ENCODE measurements around the gene DCLK1. TPM values are rescaled to one million over a fixed set of nuclear protein-coding genes. Genes with fewer than 3 reads are reported as not detected.

DCLK1 gene
- total RNA-seq, 1 donor from 2014 or later: 36.1 TPM

DNA sequence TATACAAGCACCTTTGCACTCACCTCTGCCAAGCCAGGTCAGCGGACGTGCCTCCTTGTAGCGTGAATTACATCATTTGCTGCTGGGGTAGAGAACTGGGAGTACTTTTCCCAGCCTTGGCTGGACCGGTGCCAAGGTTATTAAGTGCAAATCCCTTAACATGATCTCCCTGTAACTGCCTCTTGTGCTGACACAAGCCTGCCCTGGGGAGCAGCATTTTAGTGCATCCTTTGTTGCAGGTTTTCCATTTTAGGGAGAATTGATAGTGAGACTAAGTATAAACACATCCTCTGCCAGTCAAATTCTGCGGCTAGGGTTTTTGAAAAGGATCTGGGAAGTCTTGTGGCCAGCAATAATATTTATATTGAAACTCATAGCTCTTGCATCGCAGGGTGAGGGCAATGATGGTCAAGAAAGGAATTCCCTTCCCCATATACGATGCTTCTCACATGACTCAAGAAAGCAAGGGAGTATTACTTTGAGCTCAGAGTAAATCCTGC is 32.7 kb upstream of the DCLK1 start:
- no peak overlapping the region for H3K27ac ChIP-seq
- no peak for TF ChIP-seq POLR2A (IDR thresholded peaks at IDR 0.05)
- TF ChIP-seq, protein P1, sequence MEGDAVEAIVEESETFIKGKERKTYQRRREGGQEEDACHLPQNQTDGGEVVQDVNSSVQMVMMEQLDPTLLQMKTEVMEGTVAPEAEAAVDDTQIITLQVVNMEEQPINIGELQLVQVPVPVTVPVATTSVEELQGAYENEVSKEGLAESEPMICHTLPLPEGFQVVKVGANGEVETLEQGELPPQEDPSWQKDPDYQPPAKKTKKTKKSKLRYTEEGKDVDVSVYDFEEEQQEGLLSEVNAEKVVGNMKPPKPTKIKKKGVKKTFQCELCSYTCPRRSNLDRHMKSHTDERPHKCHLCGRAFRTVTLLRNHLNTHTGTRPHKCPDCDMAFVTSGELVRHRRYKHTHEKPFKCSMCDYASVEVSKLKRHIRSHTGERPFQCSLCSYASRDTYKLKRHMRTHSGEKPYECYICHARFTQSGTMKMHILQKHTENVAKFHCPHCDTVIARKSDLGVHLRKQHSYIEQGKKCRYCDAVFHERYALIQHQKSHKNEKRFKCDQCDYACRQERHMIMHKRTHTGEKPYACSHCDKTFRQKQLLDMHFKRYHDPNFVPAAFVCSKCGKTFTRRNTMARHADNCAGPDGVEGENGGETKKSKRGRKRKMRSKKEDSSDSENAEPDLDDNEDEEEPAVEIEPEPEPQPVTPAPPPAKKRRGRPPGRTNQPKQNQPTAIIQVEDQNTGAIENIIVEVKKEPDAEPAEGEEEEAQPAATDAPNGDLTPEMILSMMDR (IDR thresholded peaks at IDR 0.05): no peak
- TF ChIP-seq POLR2AphosphoS5 (IDR thresholded peaks at IDR 0.05; ENCODE audit: insufficient read depth in 1 of 2, low read depth in 1 of 2): no peak

GRCh38 chr13:36163286-36163685 is 32.1 kb upstream of the DCLK1 start:
- Histone ChIP-seq H3K36me3 (no peaks in the 10 kb centered on the region), H3K4me1 (no peaks in the 10 kb centered on the region), H3K27ac (no peak overlapping the region), H3K27me3 (no peaks in the 10 kb centered on the region), H3K9me3 (no peaks in the 10 kb centered on the region), H3K4me3 (no peak overlapping the region)
- DNase-seq (ENCODE audit: extremely low spot score in 2 of 2): no peak
- TF ChIP-seq, protein P1 (IDR thresholded peaks at IDR 0.05): no peak
- TF ChIP-seq POLR2AphosphoS5 (IDR thresholded peaks at IDR 0.05; ENCODE audit: insufficient read depth in 1 of 2, low read depth in 1 of 2) (no peak), POLR2A (IDR thresholded peaks at IDR 0.05) (no peak)
- intact Hi-C loops (cut with DNase I): no loop called here

More for the DNA sequence above, 32.7 kb upstream of the DCLK1 start:
- H3K4me1 ChIP-seq: no peaks in the 10 kb centered on the region
- H3K9me3 ChIP-seq: no peaks in the 10 kb centered on the region
- no peaks in the 10 kb centered on the region for H3K27me3 ChIP-seq
- no peaks in the 10 kb centered on the region for H3K36me3 ChIP-seq
- DNase-seq (ENCODE audit: extremely low spot score in 2 of 2): no peak
- intact Hi-C loops (cut with DNase I): no loop called here
- H3K4me3 ChIP-seq: no peak overlapping the region

- no peak for DNase-seq (ENCODE audit: extremely low spot score in 2 of 2)
- Histone ChIP-seq H3K4me3 (no peak overlapping the region), H3K36me3 (no peaks in the 10 kb centered on the region), H3K9me3 (no peaks in the 10 kb centered on the region), H3K4me1 (no peaks in the 10 kb centered on the region), H3K27me3 (no peaks in the 10 kb centered on the region), H3K27ac (no peak overlapping the region)
- intact Hi-C loops (cut with DNase I): no loop called here
- TF ChIP-seq, protein P1 (IDR thresholded peaks at IDR 0.05): no peak
- TF ChIP-seq POLR2A (IDR thresholded peaks at IDR 0.05) (no peak), POLR2AphosphoS5 (IDR thresholded peaks at IDR 0.05; ENCODE audit: insufficient read depth in 1 of 2, low read depth in 1 of 2) (no peak)
Measured at GRCh38 chr13:36160297-36160696, 29.1 kb upstream of the DCLK1 start.

DNA sequence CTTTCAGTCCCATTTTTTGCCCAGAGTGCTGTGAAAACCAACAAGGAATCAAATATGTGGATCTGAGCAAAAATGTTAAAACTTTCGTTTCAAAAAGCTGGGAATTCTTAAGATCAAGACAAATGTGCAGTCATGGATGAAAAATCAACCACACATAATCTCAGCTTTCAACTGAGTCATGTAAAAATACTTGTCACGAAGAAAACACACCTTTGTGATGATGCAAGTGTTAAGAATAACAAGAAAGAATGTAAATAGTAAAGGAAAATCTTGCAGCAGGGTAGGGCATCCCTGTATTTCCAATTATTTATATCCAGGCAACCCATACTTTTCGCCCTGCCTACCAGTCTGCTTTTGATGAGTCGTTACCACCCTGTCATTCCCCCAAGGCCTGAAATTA is 27.4 kb upstream of the DCLK1 start:
- TF ChIP-seq, protein P1 (IDR thresholded peaks at IDR 0.05): no peak
- TF ChIP-seq POLR2A (IDR thresholded peaks at IDR 0.05) (no peak), POLR2AphosphoS5 (IDR thresholded peaks at IDR 0.05; ENCODE audit: insufficient read depth in 1 of 2, low read depth in 1 of 2) (no peak)
- intact Hi-C loops (cut with DNase I): no loop called here
- H3K9me3 ChIP-seq: no peaks in the 10 kb centered on the region
- H3K27me3 ChIP-seq: no peaks in the 10 kb centered on the region
- no peak for DNase-seq (ENCODE audit: extremely low spot score in 2 of 2)
- no peaks in the 10 kb centered on the region for H3K36me3 ChIP-seq
- H3K27ac ChIP-seq: no peak overlapping the region
- H3K4me3 ChIP-seq: no peak overlapping the region
- no peaks in the 10 kb centered on the region for H3K4me1 ChIP-seq

DNA sequence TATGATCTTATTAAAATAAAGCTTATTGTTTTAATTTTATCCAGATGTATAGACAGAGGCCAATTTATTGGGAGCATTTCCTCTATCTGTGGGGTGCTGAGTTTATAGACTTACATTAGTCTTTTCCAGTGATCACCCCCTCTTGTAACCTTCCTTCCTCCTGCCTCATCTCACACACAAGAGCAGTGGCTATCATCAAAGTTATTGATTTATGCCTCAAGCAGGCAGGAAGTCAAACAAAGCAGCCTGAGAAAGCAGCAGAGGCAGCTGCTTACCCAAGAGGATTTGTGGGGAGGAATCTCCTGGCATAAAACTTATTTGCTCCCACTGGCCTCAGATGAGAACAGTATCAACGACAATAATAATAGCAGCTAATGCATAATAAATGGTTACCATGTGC is 26.3 kb upstream of the DCLK1 start:
- Histone ChIP-seq H3K9me3 (no peaks in the 10 kb centered on the region), H3K4me3 (no peak overlapping the region), H3K36me3 (no peaks in the 10 kb centered on the region), H3K4me1 (no peaks in the 10 kb centered on the region), H3K27ac (no peak overlapping the region), H3K27me3 (no peaks in the 10 kb centered on the region)
- intact Hi-C loops (cut with DNase I): no loop called here
- no peak for DNase-seq (ENCODE audit: extremely low spot score in 2 of 2)
- TF ChIP-seq POLR2A (IDR thresholded peaks at IDR 0.05) (no peak), POLR2AphosphoS5 (IDR thresholded peaks at IDR 0.05; ENCODE audit: insufficient read depth in 1 of 2, low read depth in 1 of 2) (no peak)
- TF ChIP-seq, protein P1 (IDR thresholded peaks at IDR 0.05): no peak

Measured in vagina (tissue), 2 donors.